Fibroblast of pulmonary artery (primary cell): Measurements from ENCODE around the gene TOMM20.
"Not testable (repeated sequence)": the region's sequence is repeated elsewhere in the genome, so short reads cannot be mapped to it uniquely, and the experiment has no call there.

ENCODE experiments used
- DNase-seq: peaks from one replicate; pipeline ENCODE4 v3.0.0-alpha.2; 2010; ENCODE audit warnings: low read depth
- H3K4me3 ChIP-seq: replicated peaks from 2 replicates; pipeline ENCODE4 v1.5.1; 2011; ENCODE audit warnings: low read depth, mild to moderate bottlenecking, control low read depth, low read length, moderate library complexity
- TF ChIP-seq, protein P1 (sequence below): IDR thresholded peaks from 2 replicates; pipeline ENCODE4 v1.5.1; 2011; ENCODE audit warnings: mild to moderate bottlenecking, control low read depth, low read length, inconsistent platforms; ENCODE audit errors: missing control alignments

TOMM20 gene

DNA sequence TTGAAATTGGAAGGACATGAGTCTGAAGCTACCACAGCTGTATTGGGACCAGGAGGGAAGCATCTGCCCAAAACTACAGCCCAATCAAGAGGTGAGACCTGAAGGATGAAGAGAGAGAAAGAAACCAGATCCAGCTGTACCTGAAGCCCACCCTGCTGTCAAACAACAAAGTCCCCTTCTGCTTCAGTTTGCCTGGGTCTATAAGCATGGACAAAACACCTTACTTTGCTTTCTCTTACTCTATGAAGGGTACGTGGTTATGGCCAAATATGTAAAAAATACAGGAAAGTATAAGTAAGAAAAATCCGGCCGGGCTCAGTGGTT lies 26.4 kb downstream of the TOMM20 start:
- no peak for DNase-seq
- H3K4me3 ChIP-seq = no peak overlapping the region
- TF ChIP-seq, protein P1, sequence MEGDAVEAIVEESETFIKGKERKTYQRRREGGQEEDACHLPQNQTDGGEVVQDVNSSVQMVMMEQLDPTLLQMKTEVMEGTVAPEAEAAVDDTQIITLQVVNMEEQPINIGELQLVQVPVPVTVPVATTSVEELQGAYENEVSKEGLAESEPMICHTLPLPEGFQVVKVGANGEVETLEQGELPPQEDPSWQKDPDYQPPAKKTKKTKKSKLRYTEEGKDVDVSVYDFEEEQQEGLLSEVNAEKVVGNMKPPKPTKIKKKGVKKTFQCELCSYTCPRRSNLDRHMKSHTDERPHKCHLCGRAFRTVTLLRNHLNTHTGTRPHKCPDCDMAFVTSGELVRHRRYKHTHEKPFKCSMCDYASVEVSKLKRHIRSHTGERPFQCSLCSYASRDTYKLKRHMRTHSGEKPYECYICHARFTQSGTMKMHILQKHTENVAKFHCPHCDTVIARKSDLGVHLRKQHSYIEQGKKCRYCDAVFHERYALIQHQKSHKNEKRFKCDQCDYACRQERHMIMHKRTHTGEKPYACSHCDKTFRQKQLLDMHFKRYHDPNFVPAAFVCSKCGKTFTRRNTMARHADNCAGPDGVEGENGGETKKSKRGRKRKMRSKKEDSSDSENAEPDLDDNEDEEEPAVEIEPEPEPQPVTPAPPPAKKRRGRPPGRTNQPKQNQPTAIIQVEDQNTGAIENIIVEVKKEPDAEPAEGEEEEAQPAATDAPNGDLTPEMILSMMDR = no peak

DNA sequence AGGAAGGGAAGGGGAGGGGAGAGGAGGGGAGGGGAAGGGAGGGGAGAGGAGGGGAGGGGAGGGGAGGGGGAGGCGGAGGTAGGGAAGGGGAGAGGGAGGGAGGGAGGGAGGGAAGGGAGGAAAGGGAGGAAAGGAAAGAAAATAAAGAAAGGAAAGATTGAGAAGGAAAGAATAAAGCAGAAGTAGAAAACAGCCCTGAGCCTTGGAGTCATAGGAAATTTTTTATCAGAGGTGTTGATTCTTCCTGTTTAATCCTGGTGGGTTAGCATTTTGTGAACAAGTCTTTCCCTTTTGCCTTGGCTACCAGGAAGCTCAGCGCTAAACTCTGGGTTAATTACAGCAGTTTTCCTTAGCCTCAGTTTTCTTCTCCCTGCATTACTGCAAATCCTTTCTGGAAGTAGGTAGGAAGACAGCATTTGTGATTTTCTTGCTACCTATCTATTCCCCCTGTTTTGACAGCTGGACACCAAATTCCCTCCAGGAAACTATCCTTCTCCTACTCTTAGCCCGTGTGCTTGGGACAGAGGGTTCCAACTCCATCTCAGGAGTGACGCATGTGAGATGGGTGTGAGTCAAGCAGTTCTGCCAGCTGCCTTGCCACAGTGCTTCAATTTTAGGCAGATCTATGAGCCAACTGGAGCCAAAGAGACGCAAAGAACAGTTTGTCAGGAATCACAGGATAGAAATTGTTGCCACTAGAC lies 26.9 kb downstream of the TOMM20 start:
- no peak for DNase-seq
- TF ChIP-seq, protein P1 = no peak
- H3K4me3 ChIP-seq = no peak overlapping the region

- TF ChIP-seq, protein P1 = no peak
- DNase-seq = no peak
- no peak overlapping the region for H3K4me3 ChIP-seq
Observed at GRCh38 chr1:235100194-235100772, 28.4 kb downstream of the TOMM20 start.

DNA sequence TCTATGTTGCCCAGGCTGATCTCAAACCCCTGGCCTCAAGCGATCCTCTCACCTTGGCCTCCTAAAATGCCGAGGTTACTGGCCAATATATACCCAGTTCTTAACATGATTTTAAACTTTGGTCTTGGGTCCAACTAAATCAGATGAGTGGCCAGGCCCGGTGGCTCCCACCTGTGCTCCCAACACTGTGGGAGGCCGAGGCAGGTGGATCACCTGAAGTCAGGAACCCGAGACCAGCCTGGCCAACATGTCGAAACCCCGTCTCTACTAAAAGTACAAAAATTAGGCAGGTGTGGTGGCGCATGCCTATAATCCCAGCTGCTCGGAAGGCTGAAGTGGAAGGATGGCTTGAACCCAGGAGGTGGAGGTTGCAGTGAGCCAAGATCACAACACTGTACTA lies 29.6 kb downstream of the TOMM20 start:
- H3K4me3 ChIP-seq = no peak overlapping the region
- TF ChIP-seq, protein P1 = no peak
- no peak for DNase-seq

GRCh38 chr1:235098547-235098946 lies 30.1 kb downstream of the TOMM20 start:
- no peak overlapping the region for H3K4me3 ChIP-seq
- no peak for DNase-seq

DNA sequence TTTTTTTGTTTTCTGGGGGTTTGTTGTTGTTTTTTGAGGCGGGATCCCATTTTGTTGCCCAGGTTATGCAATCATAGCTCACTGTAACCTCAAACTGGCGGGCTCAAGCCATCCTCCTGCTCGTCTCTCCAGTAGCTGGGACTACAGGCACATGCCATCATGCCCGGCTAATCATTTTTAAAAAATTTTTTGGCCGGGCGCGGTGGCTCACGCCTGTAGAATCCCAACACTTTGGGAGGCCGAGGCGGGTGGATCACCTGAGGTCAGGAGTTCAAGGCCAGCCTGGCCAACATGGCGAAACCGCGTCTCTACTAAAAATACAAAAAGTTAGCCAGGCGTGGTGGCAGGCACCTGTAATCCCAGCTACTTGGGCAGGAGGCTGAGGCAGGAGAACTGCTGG lies 31.1 kb downstream of the TOMM20 start:
- not testable (repeated sequence) for H3K4me3 ChIP-seq, DNase-seq

More at GRCh38 chr1:235098547-235098946, 30.1 kb downstream of the TOMM20 start:
- TF ChIP-seq, protein P1 = no peak

GRCh38 chr1:235095938-235096562 lies 32.6 kb downstream of the TOMM20 start:
- TF ChIP-seq, protein P1 = no peak
- H3K4me3 ChIP-seq = no peak overlapping the region
- DNase-seq = no peak
